Measurements from ENCODE around the gene HOXB2.
"Not testable (repeated sequence)": the region's sequence is repeated elsewhere in the genome, so short reads cannot be mapped to it uniquely, and the experiment has no call there.

The HOXB2 gene

GRCh38 chr17:48513097-48513496 lies 31.8 kb downstream of the HOXB2 start:
- no peak for DNase-seq

GRCh38 chr17:48510761-48511604 lies 33.9 kb downstream of the HOXB2 start:
- DNase-seq = no peak

- DNase-seq = no peak
Observed at GRCh38 chr17:48510381-48510760, 34.5 kb downstream of the HOXB2 start.

GRCh38 chr17:48509708-48510107 lies 35.2 kb downstream of the HOXB2 start:
- DNase-seq = not testable (repeated sequence)

- DNase-seq = no peak
Observed at GRCh38 chr17:48506246-48506645, 38.7 kb downstream of the HOXB2 start.

GRCh38 chr17:48505788-48506187 lies 39.1 kb downstream of the HOXB2 start:
- DNase-seq = peak; percentile 61

GRCh38 chr17:48504953-48505352 lies 40.0 kb downstream of the HOXB2 start:
- DNase-seq = no peak

- no peak for DNase-seq
Observed at GRCh38 chr17:48503747-48504146, 41.2 kb downstream of the HOXB2 start.

- no peak for DNase-seq
Observed at GRCh38 chr17:48502901-48503300, 42.0 kb downstream of the HOXB2 start.

DNA sequence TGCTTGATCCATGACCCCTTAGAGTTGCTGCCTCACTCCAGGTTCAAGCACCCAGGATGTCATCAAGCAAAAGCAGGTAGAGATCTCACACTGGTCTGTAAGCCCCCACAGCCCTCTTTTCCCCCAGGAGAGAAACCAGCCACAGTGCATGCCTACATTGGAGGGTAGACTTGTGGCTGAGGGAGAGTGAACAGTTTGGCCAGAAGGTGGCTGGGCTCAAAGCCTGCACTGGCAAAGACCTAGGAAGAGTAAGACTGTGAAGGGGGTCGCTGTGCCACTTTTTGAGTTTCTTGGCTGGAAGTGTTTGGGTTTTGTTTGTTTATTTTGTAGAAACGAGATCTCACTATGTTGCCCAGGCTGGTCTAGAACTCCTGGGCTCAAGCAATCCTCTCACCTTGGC lies 42.6 kb downstream of the HOXB2 start:
- no peak for DNase-seq

DNA sequence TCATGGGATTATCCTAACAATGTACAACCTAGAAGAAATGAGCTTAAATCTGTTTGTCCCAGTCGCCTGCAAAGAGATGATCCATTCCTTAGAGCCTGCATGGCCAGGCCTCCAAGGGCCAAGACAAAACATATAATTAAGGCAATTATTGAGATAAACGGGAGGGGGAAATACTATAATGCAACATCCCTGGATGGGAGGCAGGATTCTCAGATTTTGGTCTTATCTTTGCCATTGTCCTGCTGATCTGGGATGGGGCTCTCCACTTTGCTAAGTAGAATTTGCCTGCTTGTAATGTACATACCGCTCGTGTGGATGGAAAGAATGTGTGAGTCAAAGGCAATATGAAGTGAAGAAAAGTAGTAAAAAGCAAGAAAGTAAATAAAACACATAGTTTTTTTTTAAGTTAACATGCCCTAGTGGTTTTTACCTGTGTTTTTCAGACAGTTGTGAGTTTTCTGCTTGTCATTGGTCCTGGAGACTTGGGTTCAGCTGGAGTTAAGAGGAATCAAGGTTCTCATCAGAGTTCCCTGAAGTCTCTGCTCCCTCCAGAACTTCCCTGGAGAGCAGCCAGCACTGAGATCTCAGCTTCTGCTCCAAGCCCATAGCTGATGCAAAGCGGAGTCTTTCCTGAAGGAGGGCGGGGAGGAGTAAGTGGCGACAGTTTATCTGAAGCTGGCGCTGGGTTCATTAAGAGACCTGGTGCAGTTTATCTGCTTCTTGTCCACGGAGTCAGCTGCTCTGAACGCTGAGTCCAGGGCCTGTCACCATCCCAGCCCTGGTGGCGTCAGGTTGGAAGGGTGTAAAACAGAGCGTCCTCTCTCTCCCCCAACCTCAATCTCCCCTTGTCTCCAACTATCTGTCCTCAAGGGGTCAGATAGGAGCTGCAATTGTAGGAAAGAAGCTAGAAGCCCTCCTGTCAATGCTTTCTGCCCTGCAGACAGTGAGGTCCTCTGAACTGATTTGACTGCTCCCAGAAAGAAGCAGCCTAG lies 44.2 kb downstream of the HOXB2 start:
- no peak for DNase-seq

DNA sequence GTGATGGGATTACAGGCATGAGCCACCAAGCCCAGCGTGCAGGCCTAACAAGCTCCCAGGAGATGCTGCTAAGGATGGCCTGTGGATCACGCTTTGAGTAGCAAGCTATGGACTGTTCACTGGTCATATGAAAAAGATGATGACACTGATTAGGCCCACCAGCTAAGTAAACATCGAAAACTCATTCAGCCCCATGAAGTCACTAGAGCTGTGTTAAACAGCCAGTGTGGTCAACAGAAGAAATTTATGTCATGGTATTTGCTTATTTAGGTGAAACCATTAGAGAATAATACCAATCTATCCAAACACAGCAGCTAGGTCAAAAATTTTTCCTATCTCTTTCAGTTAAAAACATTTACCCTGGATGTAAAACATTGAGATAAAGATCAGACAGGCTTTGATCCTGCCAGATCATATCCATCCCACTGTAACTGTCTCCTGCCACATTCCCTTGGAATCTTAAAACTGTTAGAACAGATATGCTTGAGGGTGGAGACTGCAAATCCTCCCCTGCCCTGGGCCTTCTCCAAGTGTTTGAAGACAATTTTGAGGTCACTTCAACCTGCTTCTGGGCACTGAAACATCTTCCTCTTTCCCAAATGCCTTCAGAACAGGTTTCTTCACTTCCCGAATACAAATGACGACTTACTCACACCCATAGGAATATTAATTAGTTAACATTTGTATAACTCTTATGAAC lies 45.0 kb downstream of the HOXB2 start:
- DNase-seq = no peak

DNA sequence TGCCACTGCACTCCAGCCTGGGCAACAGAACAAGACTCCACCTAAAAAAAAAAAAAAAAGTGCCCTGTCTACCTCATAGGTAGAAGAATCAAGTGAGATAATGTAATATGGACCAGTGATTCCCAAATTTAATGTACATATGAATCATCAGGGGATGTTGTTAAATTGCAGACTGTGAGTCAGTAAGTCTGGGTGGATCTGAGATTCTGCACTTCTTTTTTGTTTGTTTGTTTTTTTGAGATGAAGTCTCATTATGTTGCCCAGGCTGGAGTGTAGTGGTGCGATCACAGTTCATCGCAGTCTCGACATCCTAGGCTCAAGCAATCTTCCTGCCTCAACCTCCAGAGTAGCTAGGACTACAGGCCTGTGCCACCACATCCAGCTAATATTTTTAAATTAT lies 45.7 kb downstream of the HOXB2 start:
- DNase-seq = no peak

- no peak for DNase-seq
Observed at GRCh38 chr17:48498164-48498850, 46.6 kb downstream of the HOXB2 start.

DNA sequence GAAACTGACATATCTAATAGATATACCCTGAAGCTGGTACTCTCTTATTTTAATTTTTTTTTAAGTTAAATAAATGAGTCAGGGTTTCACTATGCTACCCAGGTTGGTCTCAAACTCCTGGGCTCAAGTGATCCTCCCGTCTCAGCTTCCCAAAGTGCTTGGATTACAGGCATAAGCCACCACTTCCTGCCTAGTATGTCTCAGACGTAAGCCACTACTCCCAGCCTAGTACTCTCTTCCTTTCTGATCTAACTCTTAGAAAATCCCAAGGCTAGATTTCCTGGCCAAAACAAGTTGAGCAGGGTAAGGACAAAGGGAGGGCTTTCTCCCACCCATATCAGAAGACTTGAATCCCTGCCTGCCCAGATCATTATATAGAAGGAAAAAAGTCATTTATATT lies 47.8 kb downstream of the HOXB2 start:
- DNase-seq = no peak

- DNase-seq = no peak
Observed at GRCh38 chr17:48494335-48494734, 50.6 kb downstream of the HOXB2 start.

Data from CD4-positive, alpha-beta T cell treated with Interleukin-15 for 1 hour (primary cell).